ENCODE results near the gene ZNF106.

ZNF106 gene

DNA sequence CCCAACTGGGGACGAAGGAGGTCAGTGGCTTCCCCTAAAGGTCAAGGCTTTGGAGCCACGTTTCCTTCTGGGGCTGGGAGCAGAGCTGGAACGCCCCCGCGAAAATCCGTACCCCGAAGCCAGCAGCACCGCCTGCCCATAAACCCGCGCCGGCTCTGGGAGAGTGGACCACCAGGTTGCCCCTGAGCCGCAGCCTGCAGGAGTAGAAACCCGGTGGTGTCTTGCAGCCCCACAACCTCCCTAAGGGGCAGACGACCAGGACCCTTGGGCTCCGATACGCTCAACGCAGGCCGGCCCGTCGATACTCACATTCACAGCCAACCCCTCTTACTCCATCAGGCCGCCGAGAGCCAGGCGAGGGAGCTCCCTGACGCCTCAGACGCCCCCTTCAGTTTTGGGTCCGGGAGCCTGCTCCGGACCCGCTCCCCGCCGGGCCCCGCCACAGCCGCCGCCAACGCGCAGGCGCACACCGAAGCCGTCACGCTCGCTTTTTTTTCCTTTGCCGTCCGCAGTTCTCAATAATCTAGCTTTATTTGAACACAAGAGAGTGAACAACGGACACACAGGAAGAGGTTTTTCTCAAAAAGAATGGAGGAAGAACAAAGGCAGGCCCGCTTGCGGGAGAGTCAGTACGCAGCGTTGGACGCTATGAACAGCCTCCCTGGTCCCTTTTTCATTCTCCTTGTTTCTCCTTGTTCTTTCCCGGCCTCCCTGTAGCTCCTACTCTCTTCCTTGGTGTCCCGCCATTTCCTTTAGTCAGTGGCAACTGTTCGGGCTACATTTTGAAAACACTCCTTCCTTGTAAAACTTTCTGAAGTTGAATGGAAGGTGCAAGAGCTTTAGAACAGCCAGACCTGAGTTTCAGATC lies at the start of gene ZNF106:
Gene ZNF106 (minus strand): TSS at position 471 of the 868 bp plus-strand sequence. CDS start 18,852 bp downstream, outside the sequence.
- DNase-seq (ENCODE audit: low read depth in 2 of 2, low spot score in 1 of 2), result peak; percentile 65 to 80

DNA sequence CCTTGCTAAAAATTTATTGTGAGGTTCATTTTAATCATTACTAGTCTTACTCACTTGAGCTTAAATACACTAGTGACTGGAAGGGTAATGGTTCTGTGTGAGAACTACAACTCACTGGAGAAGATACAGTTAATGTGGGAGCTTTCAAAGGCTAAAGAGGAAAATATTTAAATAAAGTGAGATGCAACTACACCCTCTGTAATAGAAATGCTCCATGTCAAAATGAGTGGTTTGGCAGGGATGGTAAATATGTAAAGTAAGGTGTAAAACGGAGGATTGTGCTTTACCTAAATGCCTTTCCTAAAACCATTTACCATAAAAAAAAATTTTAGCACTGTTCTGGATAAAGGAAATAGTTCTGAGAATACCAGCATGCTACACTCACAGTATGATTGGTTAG lies 42.3 kb upstream of the ZNF106 start:
- no peak for DNase-seq (ENCODE audit: low read depth in 2 of 2, low spot score in 1 of 2)

DNA sequence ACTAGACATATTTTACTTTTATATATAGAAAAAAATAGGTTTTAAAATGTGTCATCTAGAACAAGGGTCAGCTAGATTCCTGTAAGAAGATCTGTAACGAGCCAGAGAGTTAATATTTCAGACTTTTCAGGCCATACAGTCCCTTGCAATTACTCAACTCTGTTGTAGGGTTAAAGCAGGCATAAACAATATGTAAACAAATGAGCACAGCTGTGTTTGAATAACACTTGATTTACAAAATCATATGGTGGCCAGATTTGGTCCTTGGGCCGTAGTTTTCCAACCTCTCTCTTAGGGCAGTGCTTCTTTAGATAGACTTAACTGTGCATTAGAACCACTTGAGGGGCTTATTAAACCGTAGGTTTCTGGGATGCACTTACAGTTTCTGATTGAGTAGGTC lies 38.0 kb upstream of the ZNF106 start:
- no peak for DNase-seq (ENCODE audit: low read depth in 2 of 2, low spot score in 1 of 2)

DNA sequence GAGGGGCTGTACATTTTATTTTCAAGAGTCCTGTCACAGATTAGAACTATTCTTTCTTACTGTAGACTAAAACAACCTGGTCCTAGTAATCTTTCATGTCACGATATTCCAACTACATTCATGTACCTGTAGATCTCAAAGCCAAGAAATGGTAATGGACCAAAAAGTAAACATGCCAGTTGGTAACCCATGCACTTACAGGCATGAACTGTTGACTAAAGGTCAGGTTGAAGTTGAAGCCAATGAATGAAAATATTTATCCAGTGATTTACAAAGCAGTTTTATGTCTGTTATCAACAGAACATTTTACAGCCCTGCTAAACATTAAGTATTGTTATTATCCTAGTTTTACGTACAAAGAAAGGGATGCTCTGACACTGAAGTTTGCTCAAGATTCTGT lies 32.4 kb upstream of the ZNF106 start:
- DNase-seq (ENCODE audit: low read depth in 2 of 2, low spot score in 1 of 2), result no peak

DNA sequence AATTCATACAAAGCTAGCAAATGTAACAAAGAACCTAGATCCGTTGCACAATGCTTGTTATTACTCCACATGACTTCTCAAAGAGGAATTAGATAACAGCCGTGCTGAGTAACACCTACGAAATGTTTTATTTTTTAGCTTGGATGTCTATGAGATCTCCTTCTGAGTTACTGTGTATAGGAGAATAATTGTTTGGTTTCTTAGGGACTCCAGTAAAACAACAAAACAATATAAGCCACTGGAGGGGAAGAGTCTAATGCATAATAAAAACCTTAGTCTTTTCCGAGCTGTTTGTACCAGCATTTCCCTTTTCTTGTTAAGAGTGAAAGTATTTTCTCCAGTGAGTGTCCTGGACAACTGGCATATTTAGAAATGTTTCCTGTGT lies 20.1 kb upstream of the ZNF106 start:
- DNase-seq (ENCODE audit: low read depth in 2 of 2, low spot score in 1 of 2), result no peak

DNA sequence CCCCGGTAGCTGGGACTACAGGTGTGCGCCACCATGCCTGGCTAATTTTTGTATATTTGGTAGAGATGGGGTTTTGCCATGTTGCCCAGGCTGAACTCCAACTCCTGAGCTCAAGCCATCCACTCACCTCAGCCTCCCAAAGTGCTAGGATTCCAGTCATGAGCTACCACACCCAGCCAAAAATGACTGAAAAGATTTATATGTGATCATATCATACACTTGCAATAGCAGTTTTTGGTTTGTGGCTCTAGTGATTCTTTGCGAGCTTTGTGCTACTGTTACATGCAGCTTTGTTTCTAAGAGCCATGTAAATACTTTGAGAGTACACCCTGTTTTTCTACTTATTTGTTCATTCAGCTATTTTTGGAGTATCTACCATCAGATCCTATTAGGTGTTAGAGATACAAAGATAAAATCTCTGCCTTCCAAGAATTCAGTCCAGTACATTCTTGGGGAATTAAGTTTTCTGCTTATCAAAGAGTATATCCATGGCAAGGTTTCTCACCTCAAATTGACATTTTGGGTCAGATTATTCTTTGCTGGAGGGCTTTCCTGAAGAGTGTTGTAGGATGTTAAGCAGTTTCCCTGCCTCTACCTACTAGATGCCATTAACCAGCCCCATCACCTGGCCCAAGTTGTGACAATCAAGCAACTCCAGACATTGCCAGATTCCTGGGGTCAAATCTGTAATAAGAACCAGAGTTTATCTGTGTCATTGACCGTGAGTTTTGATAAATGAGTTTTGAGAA lies 19.5 kb upstream of the ZNF106 start:
- DNase-seq (ENCODE audit: low read depth in 2 of 2, low spot score in 1 of 2), result no peak

DNA sequence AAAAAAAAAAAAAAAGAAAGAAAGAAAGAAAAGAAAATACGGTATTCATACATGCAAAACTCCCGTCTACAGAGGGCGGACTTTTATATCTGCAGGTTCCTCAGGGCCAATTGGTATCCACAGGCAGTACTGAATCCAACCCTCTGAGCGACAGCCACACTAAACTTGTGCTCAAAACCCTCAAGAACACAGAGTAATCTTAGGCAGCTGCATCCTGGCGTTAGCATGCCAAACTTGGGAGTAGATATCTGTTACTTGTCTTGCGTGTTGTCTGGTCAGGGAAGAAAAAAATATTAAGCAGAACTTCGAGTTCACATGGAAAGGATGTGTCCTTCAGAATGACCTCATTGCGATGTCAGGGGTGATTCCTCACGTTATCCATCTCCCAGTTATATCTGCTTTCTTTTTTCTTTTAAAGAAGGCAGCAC lies 17.3 kb upstream of the ZNF106 start:
- no peak for DNase-seq (ENCODE audit: low read depth in 2 of 2, low spot score in 1 of 2)

DNA sequence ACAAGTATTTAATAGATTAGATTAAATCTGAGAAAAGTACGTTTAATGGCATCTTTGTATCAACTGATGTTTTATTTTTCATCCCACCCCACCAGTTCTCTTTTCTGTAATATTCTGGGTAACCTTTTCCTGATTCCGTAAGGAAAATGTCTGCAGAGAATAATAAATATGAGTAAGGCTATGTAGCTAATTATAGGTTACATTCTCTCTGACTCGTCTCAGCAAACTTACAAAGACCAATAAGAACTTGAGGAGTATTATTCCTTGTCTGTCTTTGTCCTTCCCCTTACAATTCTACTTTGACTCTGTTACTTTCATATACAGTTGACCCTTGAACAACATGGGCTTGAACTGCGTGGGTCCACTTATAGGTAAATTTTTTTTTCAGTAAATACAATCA lies 16.6 kb upstream of the ZNF106 start:
- DNase-seq (ENCODE audit: low read depth in 2 of 2, low spot score in 1 of 2), result no peak

DNA sequence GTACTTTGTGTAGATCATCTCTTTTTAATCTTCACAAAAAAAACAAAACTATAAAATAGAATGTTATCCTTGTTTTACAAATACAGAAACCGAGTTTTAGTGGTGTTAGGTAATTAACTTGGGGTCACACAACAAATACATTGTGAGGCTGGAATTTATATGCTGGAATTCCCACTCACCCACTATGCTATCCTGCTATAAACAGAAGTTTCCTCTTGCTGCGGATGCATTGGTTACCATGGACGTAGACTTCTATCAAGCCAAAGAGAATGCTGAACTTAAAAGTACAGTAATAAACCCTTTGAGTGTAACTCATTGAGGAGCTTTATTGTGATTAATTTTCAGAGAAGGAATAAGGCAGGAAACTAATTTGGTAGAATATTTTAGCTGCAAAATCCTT lies 13.7 kb upstream of the ZNF106 start:
- DNase-seq (ENCODE audit: low read depth in 2 of 2, low spot score in 1 of 2), result no peak

DNA sequence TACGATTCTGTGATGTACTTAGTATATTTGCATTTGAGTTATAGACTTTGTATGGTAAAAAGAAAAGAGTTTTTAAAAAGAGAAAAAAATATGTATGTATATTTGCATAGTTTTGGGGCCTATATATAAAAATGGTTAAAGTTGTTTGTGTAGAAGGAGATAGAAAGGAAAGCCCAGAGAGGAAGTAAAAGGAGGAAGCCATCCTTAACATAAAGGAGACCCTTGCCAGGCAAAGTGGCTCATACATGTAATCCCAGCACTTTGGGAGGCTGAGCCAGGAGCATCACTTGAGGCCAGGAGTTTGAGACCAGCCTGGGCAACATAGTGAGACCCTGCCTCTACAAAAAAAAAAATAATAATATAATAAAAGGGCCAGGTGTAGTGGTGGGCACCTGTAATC lies 12.9 kb upstream of the ZNF106 start:
- no peak for DNase-seq (ENCODE audit: low read depth in 2 of 2, low spot score in 1 of 2)

DNA sequence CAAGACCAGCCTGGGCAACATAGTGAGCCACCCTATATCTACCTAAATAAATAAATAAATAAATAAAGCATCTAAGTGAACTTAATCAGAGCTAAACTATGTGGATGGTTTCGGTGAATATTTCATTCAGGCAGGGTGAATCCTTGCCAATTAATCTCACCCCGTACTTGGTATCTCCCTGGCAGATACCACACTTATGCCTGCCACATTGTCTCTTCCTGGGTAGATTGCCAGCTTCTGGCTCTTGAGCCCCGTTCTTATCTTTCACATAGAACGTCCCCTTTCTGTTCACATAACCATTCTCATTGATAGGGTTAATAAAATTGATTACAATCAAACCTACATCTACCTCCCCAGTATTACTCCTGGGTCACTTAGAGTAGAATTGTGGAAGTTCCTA lies 11.5 kb upstream of the ZNF106 start:
- no peak for DNase-seq (ENCODE audit: low read depth in 2 of 2, low spot score in 1 of 2)

DNA sequence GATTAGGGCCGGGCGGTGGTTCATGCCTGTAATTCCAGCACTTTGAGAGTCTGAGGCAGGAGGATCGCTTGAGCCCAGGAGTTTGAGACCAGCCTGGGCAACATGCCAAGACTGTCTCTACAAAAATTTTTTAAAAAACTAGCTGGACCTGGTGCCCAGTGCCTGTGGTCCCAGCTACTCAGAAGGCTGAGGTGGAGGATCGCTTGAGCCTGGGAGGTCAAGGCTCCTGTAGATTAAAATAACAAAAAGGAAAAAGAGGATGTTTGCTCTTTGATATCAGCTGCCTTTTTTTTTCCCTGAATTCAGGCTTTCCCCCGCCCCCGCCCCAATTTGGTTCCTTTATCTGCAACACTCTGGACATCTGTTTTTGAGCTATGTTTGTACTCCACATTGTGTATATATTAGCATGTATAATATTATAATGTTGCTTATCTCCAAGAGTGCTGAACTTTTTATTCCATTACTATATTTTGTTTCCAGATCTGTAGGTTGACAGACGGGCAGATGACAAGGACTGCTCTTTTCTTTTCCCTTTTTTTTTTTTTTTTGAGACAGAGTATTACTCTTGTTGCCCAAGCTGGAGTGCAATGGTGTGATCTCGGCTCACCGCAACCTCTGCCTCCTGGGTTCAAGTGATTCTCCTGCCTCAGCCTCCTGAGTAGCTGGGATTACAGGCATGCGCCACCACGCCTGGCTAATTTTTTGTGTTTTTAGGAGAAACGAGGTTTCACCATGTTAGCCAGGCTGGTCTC lies 9.1 kb upstream of the ZNF106 start:
- no peak for DNase-seq (ENCODE audit: low read depth in 2 of 2, low spot score in 1 of 2)

DNA sequence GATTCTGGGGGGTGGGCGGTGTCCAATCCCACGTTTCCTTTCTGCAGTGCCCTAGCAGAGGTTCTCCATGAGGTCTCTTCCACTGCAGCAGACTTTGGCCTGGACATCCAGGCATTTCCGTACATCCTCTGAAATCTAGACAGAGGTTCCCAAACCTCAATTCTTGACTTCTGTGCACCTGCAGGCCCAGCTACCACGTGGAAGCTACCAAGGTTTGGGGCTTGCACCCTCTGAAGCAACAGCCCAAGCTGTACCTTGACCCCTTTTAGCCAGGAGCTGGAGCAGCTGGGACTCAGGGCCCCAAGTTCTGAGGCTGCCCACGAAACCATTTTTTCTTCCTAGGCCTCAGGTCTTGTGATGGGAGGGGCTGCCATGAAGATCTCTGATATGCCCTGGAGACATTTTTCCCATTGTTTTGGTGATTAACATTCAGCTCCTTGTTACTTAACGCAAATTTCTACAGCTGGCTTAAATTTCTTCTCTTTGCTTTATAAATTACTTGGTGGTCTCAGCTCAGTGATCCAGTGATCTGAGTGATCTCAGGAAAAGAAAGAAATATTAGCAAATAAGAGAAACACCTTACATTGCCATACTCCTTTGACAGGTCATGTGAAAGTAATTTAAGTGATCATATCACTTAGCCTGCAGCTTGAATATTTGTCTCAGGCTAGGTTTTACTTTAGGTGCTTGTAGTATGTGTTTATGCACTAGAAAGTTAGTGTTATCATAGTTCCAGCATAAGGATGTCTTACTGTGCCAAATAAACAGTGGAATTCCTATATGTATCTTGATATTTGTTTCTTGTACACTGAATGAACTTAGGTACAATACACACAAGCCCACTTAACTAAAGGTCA lies 7.5 kb upstream of the ZNF106 start:
- DNase-seq (ENCODE audit: low read depth in 2 of 2, low spot score in 1 of 2), result no peak

DNA sequence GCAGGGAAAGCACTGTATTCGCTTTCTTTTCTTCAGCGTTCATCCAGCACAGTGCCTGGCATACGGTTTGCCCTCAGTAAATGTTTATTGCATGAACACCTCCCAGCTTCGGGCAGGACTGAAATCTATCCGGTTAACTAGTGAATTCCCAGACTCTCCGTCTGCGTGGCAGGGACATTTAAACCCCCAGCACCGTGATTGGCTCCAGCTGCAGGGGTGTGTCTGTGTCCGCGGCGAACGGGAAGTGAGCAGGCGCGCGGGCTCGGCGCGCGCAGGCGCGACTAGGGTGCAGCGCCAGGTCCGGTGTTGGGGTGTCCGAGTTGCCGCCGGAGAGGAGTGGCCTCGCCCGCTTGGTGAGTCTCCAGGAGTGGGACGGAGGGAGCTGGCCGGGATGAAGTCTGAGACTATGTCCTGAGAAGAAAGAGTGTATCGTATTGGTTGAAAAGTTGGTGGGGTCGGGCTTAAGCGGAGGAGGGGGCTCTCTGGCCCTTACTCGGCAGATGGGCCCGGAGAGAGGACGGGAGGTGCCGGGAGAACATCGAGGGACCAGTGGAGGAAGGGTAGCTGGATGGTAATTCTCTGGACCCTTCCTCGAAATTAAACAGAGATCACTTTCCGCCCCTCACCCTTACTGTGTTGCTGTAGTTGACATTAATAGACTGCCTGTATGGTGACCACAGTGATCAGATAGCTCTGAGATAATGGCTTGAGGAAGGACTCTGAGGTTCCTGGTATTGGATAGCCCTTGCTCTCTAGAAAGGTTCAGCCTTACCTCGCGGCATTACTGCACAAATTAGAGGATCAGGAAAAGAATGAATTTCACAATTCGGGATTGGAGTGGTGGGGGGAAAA lies 4.6 kb upstream of the ZNF106 start, which contains the start of gene SNAP23:
Gene SNAP23 (plus strand): TSS at position 274 of the 852 bp plus-strand sequence. CDS start 16,213 bp downstream, outside the sequence.
- peak; percentile 48 to 66 for DNase-seq (ENCODE audit: low read depth in 2 of 2, low spot score in 1 of 2)

DNA sequence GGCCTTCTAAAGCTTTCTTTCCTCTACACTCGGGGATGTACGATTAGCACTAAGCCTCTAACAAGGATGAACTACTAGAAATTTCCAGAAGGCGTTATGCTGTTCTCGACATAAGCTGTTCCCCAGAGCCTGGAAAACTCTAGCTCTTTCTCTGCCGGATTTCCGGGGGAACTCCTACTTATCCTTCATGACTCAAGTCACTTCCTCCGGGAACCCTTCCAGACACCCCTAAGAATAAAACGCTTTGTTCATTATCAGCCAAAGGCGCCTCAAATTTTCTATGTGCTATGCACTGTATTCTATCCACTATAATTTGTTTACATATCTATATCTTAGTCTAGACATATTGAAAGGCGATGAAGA lies 4.0 kb upstream of the ZNF106 start:
- DNase-seq (ENCODE audit: low read depth in 2 of 2, low spot score in 1 of 2), result peak in 1 of 2 donors; percentile 11

DNA sequence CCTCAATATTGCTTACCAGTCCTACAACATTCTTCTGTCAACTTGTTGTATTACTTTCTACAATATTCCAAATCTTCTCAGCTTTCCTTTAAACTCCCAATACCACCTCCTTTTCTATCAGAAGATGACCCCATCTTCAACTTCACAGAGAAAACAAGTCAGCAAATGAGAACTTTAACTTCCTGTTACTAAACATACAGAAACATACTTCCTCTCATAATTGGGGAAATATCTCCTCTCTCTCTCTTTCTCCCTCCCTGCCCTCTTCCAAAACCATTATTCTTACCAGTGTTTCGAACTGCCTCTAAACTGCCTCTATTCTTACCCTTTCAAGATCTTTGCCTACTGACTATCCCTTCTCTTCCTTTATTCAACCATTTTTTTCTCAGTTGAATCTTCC lies 2.7 kb upstream of the ZNF106 start:
- no peak for DNase-seq (ENCODE audit: low read depth in 2 of 2, low spot score in 1 of 2)

DNA sequence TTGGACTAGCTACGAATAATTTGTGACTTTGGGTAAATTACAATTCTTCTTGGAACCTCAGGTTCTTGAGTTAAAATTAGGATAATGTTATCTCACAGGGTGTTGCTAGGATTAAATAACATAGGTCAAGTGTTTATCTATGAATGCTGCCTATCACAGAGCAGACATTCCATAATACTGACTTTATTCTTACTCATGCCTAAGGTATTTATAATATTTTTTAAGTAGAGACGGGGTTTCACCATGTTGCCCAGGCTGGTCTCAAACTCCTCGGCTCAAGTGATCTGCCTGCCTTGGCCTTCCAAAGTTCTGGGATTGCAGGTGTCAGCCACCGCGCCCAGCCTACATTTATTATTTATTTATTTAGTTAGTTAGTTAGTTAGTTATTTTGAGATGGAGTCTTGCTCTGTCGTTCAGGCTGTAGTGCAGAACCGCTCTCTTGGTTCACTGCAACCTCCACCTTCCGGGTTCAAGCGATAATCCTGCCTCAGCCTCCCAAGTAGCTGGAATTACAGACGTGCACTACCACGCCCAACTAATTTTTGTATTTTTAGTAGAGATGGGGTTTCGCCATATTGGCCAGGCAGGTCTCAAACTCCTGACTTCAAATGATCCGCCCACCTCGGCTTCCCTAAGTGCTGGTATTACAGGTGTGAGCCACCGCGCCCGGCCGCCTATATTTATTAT lies 741 bp upstream of the ZNF106 start:
- no peak for DNase-seq (ENCODE audit: low read depth in 2 of 2, low spot score in 1 of 2)

DNA sequence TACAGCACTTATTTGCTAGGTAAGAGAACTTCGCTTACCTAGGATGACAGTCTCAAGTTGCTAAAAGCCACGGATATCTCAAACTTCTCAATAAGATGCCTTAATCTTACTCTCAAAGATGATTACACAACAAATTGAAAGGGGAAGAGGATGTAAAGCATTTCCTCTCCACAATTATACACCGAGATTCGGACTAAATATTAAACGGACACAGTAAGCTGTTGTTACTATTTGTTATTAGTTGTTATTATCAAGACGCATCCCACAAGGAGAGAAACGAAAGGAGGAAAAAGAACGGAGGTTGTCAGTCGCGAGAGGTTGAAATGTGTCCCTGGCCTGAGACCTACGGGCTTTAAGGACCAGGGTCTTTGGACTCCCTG lies 660 bp downstream of the ZNF106 start:
- DNase-seq (ENCODE audit: low read depth in 2 of 2, low spot score in 1 of 2), result no peak

DNA sequence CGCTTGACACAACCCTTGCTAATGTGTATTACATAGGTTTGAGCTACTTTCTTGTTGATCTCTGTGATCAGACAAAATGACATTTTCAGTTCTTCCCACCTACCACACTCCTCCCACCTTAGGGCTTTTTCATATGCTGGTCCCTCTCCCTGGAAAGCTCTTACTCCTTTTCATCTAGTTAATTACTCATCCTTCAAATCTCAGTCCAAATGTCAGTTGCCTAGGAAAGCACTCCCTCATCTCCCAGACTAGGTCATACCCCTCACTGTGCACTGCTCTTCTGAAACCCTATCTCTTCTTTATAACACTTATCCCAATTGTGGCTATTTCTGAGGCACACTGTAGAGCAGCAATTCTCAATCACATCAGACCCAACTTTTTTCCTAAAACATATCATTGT lies 7.3 kb downstream of the ZNF106 start:
- DNase-seq (ENCODE audit: low read depth in 2 of 2, low spot score in 1 of 2), result no peak
